Measurements from ENCODE around the gene HSD17B1.
A peak's percentile ranks its signal among the peaks of the same experiment; 100 is the strongest.

- peak in 1 of 4 experiments; percentile 3 for TF ChIP-seq CTCF (IDR thresholded peaks at IDR 0.05)
- TF ChIP-seq POLR2A (IDR thresholded peaks at IDR 0.05): no peak
Observed at GRCh38 chr17:42520540-42520951, 32.2 kb upstream of the HSD17B1 start.

Data from uterus (tissue), 2 donors.